GM03348 (cell line): ENCODE measurements around the gene RAB44.

Experiments used
- DNase-seq: peaks from one replicate; pipeline ENCODE4 v3.0.0; 2012; ENCODE audit warnings: low spot score

RAB44 gene

GRCh38 chr6:36669002-36669401 lies 28.6 kb upstream of the RAB44 start:
- no peak for DNase-seq

GRCh38 chr6:36670271-36670670 lies 27.4 kb upstream of the RAB44 start:
- DNase-seq: no peak

DNA sequence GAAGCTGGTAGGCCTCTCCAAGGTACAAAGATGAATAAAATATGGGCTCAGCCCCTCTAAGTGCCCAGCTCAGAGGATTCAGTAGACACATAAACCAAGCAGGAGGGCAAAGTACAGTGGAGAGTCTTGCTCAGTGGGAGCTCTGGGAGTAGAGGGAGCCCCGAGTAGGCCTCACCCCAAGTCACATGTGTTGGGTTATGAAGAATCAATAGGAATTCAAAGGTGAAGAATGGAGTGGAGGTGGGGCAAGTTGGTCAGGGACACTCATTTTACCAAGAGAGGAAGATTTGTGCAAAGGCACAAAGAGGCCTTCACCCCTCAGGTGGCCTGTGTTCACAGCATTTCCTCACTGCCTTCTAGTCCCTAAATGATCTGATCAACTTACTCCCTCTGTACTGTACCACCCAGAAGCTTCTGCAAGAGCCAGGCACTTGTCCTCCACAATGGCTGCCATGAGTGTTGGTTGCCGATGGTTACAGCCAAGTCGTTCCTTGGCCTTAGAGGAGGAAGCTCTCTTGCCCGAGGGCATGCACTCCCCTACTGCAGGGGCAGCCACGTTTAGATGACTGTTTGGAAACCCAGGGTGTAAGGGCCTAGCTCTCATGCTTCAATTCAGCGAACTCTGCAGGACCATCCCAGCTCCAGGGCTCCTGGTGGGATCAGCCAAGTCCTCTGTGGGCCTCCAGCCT lies 25.8 kb upstream of the RAB44 start:
- DNase-seq: no peak

DNA sequence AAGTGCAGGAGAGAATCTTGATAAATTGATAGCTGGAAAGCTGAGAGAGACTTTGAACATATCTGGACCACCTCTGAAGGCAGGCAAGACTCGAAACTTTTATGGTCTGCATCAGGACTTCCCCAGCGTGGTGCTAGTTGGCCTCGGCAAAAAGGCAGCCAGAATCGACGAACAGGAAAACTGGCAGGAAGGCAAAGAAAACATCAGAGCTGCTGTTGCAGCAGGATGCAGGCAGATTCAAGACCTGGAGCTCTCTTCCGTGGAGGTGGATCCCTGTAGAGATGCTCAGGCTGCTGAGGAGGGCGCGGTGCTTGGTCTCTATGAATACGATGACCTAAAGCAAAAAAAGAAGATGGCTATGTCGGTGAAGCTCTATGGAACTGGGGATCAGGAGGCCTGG lies 23.7 kb upstream of the RAB44 start:
- no peak for DNase-seq

DNA sequence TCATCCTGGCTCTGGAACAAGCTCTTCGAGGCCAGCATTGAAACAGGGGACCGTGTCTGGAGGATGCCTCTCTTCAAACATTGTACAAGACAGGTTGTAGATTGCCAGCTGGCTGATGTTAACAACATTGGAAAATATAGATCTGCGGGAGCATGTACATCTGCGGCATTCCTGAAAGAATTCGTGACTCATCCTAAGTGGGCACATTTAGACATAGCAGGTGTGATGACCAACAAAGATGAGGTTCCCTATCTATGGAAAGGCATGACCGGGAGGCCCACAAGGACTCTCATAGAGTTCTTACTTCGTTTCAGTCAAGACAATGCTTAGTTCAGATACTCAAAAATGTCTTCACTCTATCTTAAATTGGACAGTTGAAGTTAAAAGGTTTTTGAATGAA lies 22.7 kb upstream of the RAB44 start:
- no peak for DNase-seq

DNA sequence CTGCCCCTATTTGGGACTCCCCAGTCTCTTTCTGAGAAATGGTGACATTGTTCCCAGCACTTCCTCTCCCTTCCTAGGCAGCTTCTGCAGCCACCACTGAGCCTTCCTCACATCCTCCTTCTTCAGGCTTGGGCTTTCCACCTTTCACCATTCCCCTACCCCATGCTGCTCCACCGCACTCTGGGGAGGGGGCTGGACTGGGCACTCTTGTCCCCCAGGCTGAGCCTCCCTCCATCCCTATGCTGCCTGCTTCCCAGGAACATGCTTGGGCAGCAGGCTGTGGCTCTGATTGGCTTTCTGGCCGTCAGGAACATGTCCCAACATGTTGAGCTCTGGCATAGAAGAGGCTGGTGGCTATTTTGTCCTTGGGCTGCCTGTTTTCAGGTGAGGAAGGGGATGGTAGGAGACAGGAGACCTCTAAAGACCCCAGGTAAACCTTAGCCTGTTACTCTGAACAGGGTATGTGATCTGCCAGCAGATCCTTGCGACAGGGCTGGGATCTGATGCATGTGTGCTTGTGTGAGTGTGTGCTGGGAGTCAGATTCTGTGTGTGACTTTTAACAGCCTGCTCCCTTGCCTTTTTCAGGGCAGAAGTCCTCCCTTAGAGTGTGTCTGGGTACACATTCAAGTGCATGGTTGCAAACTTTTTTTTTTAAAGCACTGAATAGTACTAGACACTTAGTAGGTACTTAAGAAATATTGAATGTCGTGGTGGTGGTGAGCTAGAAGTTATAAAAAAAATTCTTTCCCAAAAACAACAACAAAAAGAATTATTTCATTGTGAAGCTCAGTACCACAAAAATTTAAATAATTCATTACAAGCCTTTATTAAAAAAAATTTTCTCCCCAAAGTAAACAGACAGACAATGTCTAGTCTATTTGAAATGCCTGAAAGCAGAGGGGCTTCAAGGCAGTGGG lies 21.2 kb upstream of the RAB44 start:
- no peak for DNase-seq

- peak; percentile 55 for DNase-seq
These were observed 20.4 kb upstream of the RAB44 start for GRCh38 chr6:36677059-36677749.

GRCh38 chr6:36677753-36678487 lies 19.7 kb upstream of the RAB44 start:
- no peak for DNase-seq

DNA sequence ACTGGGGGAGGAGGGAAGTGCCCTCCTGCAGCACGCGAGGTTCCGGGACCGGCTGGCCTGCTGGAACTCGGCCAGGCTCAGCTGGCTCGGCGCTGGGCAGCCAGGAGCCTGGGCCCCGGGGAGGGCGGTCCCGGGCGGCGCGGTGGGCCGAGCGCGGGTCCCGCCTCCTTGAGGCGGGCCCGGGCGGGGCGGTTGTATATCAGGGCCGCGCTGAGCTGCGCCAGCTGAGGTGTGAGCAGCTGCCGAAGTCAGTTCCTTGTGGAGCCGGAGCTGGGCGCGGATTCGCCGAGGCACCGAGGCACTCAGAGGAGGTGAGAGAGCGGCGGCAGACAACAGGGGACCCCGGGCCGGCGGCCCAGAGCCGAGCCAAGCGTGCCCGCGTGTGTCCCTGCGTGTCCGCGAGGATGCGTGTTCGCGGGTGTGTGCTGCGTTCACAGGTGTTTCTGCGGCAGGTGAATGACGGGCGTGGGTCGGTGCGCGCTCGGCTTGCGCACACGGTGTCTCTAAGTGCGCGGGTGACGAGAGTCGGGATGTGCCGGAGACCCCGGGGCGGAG lies 19.1 kb upstream of the RAB44 start, which contains the start of gene CDKN1A:
Gene CDKN1A, plus strand, starts transcription at position 227 of the 555 bp plus-strand sequence. CDS start 5,388 bp downstream, outside the sequence.
- peak; percentile 97 for DNase-seq

GRCh38 chr6:36679043-36679833 lies 18.4 kb upstream of the RAB44 start:
- DNase-seq: peak; percentile 61

- DNase-seq: no peak
These were observed 15.1 kb upstream of the RAB44 start for GRCh38 chr6:36682328-36683144.

GRCh38 chr6:36683145-36683655 lies 14.4 kb upstream of the RAB44 start:
- DNase-seq: no peak

- no peak for DNase-seq
These were observed 13.8 kb upstream of the RAB44 start for GRCh38 chr6:36683656-36684446.

- DNase-seq: no peak
These were observed 13.2 kb upstream of the RAB44 start for GRCh38 chr6:36684447-36684812.

DNA sequence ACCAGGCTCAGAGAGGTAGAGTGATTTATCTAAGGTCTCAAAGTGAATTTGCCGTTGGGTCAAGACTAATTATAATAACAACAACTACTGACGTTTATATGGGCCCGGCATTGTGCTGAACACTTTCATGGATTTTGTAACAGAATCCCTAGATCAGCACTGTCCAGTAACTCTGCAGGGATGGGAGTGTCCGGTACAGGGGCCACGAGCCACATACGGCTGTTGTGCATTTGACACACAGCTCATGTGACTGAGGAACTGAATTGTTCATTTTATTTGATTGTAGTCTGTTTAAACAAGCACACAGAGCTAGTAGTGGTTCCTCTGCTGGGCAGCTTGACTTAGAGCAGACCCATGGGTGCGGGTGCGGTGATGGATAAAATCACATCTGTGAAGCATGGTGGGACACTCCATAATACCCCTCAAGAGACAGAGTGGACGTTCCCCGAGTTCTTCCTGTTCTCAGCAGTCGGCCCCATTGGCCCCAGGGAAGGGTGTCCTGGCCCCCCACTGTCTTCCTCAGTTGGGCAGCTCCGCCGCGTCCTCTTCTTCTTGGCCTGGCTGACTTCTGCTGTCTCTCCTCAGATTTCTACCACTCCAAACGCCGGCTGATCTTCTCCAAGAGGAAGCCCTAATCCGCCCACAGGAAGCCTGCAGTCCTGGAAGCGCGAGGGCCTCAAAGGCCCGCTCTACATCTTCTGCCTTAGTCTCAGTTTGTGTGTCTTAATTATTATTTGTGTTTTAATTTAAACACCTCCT lies 12.3 kb upstream of the RAB44 start:
- DNase-seq: no peak

DNA sequence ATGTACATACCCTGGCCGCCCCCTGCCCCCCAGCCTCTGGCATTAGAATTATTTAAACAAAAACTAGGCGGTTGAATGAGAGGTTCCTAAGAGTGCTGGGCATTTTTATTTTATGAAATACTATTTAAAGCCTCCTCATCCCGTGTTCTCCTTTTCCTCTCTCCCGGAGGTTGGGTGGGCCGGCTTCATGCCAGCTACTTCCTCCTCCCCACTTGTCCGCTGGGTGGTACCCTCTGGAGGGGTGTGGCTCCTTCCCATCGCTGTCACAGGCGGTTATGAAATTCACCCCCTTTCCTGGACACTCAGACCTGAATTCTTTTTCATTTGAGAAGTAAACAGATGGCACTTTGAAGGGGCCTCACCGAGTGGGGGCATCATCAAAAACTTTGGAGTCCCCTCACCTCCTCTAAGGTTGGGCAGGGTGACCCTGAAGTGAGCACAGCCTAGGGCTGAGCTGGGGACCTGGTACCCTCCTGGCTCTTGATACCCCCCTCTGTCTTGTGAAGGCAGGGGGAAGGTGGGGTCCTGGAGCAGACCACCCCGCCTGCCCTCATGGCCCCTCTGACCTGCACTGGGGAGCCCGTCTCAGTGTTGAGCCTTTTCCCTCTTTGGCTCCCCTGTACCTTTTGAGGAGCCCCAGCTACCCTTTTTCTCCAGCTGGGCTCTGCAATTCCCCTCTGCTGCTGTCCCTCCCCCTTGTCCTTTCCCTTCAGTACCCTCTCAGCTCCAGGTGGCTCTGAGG lies 11.5 kb upstream of the RAB44 start:
- DNase-seq: no peak
